GM18909 (cell line): ENCODE measurements around the gene TCN2.

Source experiments
- ATAC-seq: cut with Tn5 transposase; IDR thresholded peaks from one replicate; pipeline ENCODE4 v1.9.1; 2021; ENCODE audit warnings: mild to moderate bottlenecking; ENCODE audit not compliant: unreplicated experiment, poor library complexity

TCN2 gene

DNA sequence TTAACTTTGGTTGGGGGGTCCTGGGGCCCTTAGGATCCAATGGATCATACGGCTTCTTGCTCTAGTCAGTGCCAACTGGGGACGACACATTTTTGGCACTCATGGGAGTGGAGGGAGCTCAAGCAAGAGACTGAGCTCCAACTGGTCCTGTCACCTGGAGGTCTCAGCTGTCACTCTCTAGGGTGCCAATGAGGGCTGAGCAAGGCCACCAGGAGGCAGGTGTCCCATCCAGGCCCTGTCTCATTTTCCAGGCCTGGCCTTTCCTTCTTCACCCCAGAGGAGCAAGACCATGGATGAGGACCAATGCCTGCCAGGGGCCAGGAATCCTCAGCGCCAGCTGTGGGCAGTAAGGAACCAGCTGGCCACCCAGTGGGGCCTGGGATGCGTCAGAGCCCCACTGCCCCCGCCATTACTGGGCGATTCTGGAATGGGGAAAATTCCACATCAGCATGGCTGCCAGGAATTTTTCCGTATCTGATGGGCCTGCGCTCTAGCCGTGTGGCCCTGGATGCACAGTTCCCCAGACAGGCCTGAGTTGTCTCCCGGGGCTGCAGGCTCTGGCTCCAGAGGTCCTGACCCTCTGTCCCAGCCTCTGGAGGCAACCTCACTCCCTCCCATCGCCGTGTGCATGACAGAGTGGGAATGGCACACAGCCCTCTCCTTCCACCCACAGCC lies 31.8 kb upstream of the TCN2 start:
- no peak for ATAC-seq

DNA sequence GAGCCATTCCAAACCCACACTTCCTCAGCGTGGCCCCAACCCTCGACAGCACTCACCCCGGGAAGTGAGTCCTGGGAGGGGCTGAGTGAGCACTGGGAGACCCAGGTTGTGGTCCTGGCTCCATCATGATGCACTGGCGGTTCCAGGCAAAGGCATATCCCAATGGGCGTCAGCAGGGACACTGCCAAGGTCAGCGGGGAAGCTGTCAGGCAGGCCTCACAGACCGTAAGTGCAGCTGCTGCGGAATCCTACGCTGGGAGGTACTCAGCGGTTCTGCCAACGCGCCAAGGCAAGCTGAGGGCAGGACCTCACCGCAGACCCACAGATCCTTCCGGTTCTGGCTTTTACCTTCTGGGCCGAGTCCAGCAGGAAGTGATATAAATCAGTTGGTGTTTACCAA lies 31.1 kb upstream of the TCN2 start:
- ATAC-seq = no peak

DNA sequence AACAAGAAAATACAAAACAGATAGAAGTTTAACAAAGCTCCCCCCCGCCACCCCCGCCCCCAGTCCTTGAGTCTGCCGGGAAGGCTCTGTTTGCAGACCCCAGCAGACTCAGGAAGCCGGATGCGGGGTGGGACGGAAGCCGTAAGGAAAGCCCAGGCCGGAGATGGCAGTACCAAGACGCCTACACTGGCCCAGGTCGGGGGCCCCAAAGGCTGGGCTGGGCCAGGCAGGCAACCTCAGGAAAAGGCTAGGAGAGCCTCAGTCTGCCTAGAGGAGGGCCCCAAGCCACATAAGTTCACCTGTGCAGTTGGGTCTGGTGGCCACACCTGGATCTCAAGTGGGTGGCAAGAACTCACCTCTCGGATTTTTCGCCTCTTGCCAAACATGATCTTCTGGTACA lies 28.5 kb upstream of the TCN2 start:
- ATAC-seq = no peak

DNA sequence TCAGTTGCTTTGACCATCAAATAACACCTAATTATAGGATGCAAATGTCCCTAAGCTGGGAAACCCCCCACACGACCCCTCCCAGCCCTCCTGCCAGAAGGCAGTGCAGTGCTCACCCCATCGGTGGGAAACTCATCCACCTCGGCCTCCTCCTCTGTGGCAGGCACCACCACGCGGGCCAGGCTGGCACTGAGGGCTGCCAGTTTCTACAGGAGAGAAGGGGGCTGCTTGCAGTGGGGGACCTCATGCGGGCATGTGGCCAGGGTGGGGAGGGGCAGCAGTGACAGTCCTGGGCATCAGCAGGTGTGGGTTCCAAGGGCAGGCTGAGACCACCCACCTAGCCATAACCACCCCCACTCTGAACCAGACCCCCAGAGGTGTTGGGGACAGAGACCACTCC lies 26.1 kb upstream of the TCN2 start:
- ATAC-seq = no peak

DNA sequence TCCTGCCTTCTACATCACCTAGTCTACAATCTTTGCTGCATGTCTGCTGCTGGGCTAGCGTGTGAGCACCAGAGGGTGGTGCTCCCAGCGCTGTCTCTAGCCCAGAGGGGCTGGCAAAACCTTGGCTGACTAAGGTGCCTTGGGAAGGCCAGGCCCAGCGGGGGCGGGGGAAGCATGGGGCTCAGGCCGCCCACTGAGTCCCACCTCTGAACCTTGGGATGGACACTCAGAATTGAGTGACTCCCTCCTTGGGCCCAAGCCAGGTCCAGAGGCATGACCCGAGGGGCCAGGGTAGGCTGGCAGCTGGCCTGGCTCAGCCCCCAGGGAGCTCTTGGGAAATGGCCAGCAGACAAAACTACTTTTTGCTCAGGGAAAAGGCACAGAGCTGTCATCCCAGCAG lies 24.9 kb upstream of the TCN2 start:
- ATAC-seq = no peak

DNA sequence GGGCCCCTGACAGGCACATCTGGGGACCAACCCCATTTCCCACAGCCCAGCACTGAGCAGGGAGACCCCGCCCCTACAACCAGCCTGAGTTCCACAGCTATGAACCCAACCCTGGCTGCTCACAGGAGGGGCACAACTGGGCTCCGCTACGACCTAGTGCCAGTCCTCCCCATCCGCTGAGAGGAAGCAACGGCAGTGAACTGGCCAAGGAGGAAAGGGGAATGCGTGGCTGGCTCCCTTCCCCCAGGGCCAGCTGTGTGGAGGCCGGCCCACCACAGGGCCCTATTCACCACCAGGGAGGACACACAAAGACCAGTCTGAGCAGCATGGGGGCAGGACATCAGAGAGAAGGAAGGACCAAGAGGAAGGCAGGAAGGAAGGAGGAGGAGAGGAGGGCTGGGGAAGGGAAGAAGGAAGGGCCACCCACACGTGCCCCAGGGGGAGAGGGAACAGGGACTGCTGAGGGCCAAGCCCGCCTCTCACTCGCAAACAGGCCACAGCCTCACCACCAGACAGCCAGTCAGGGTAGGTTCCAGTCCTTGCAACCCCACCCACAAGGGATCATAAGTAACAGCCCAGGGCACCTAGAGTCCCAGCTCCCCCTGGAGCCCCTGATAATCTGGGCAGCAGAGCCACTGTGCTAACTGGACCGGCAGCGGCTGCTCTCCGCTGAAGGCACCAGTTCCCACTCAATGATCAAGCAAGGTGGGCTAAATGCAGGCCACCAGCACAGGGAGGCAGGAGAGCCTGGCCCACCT lies 24.0 kb upstream of the TCN2 start:
- no peak for ATAC-seq

DNA sequence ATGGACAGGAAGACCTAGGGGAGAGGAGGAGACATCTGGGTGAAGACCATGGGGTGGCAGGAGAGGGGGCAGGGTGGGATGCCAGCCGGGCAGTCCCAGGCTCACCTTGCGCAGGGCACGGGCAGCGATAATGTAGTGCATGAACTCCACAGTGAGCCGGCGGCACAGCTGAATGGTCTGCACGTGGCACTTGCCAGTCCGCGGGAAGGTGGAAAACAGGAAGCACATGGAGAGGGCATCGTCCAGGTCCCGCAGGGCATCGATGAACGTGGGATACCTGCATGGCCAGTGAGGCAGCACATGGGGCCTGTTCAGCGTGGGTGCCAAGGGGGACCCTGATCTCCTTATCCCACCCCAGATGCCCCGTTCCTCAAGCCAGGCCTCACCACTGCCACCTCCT lies 22.5 kb upstream of the TCN2 start:
- no peak for ATAC-seq

DNA sequence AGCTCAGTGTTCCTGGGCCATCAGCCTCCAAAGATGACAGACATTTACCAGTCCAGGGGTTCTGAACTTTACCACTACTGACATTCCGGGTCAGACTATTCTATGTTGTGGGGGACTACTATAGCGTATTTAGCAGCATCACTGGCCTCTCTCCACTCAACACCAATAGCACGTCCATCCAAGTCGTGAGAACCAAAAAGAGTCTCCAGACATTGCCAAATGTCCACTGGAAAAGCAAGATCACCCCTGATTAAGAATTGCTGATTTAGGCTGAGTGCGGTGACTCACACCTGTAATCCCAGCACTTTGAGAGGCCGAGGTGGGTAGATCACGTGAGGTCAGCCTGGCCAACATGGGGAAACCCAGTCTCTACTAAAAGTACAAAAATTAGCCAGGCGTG lies 20.6 kb upstream of the TCN2 start:
- no peak for ATAC-seq

DNA sequence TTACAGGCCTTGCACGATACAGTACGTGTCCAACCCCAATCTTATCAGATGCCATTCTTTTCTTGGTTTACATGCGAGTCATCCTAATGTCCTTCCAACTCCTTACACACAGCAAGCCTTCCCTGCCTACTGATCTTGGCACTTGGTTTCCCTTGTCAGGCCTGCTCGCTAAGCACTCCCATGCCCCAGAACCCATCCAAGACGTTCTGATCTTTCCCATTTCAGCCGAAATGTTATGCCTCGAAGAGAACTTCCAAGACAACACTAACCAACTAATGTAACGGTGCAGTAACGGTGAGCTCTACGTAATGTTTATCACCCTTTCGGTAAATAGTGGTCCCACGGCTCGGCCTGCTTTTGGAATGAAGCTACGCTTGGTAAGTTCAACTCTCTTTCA lies 15.8 kb upstream of the TCN2 start:
- ATAC-seq = no peak

DNA sequence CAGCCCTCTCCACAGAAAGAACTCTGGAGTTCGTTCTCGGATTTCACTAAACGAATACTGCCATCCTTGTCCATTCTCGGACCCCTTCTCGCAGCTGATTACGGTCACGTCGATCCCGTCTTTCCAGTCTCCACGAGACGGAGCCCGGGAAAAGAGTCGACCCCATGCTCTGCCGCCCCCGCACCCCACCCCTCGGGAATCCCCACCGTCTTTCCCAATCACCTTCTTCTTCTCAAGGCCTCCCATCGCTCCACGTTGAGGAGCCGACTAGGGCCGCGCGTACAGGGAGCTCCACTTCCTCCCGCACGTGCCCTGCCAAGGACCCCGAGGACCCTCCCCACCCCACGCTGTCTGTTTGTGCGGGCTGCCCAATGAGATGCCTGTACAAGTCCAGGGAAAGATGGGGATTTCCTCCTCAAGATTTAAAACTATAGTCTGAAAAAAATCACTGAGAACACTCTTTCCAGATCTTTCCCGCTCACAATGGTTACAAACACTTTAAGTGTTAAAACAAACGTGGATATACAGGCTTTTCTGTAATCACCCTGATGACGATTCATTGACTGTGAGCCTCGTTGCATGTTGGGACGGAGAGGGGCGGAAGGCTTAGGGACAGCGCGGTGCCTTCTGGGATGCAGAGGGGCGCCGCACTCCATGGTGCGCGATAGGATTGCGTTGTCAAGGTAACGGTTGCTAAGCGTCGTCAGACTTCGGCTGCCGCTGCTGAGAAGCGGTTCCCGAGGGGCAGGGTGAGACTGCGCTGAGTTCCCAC lies 15.2 kb upstream of the TCN2 start, which contains the start of gene PES1:
Gene PES1, minus strand, starts transcription at position 323 of the 772 bp plus-strand sequence. Its CDS starts 77 bp downstream, at position 246.
- ATAC-seq = peak; percentile 95

DNA sequence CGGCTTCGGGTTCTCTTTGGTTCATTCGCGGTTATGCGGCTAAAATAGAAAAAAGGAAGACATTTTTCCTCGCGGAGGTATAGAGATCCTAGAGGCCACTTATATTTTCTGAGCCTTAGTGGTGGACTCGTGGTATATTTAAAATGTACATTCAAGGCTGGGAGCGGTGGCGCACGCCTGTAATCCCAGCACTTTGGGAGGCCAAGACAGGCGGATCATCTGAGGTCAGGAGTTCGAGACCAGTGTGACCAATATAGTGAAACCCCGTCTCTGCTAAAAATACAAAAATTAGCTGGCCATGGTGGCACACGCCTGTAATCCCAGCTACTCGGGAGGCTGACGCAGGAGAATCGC lies 14.6 kb upstream of the TCN2 start:
- ATAC-seq = peak; percentile 6

DNA sequence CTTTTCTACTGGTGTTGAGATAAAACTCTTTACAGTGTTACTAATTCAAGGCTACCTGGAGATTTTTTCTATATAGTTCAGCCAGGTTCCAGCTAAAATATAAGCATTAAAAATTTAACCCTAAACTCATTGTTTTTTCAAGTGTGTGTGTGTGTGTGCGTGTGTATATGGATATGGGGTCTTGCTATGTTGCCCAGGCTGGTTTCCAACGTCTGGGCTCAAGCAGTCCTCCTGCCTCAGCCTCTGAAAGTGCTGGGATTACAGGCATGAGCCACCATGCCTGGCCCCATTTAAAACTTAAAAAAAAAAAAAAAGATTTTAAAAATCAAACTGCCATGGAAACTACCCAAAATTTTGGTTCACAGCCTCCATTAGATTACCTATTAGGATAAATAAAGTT lies 10.8 kb upstream of the TCN2 start:
- ATAC-seq = no peak

DNA sequence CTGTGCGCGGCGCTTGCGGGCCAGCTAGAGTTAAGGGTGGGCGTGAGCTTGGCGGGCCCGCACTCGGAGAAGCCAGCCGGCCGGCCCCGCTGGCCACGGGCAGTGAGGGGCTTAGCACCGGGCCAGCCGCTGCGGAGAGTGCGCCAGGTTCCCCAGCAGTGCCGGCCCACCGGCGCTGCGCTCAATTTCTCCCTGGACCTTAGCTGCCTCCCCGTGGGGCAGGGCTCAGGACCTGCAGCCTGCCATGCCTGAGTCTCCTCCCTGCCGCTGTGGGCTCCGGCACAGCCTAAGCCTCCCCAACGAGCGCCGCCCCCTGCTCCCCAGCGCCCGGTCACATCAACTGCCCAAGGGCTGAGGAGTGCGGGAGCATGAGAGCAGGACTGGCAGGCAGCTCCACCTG lies 10.1 kb upstream of the TCN2 start:
- no peak for ATAC-seq

DNA sequence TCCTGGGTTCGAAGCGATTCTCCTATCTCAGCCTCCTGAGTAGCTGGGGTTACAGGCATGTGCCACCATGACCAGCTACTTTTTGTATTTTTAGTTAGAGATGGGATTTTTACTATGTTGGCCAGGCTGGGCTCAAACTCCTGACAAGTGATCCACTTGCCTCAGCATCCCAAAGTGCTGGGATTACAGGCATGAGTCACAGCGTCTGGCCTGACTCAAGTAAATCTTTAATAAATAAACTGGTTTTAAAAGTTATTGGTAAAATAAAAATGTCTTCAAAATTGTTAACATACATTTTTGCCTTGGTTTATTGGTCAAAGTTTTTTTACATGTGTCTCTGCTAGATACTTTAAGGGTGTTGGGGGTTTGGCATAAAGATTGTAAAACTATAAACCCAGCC lies 8.0 kb upstream of the TCN2 start:
- ATAC-seq = no peak

DNA sequence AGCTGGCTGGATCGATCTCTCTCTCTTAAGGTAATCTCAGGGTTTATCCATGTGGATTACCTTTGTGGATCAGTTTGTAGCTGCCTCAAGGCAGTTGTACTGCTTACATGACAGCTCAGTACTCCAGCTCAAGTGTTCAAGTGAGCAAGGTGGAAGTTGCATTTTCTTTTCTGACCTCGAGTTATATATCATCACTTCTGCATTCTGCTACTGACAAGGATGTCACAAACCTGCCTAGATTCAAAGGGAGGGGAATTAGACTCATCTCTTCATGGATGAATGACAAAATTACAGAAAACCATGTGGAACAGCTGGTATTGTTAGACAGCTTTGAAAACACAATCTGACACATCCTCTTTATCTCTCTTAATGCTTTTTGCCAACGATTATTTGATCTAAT lies 6.1 kb upstream of the TCN2 start:
- no peak for ATAC-seq

DNA sequence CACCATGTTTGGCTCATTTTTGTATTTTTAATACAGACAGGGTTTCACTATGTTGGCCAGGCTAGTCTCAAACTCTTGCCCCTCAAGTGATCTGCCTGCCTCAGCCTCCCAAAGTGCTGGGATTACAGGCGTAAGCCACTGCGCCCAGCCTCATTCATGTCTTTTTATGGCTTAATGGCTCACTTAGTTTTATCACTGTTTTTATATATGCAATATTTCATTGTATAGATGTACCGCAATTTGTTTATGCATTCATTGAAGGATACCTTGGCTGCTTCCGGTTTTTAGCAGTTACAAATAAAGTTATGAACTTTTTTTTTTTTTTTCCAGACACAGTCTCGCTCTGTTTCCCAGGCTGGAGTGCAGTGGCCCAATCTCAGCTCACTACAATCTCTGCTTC lies 5.5 kb upstream of the TCN2 start:
- no peak for ATAC-seq

DNA sequence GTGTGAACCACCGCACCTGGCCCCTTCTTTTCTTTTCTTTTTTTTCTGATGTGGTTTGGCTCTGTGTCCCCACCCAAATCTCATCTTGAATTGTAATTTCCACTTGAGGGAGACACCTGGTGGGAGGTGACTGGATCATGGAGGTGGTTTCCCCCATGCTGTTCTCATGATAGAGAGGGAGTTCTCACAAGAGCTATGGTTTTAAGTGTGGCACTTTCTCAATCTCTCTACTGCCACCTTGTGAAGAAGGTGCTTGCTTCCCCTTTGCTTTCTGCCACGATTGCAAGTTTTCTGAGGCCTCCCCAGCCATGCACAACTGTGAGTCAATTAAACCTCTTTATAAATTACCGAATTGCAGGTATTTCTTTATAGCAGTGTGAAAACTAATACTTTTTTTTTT lies 4.9 kb upstream of the TCN2 start:
- no peak for ATAC-seq

DNA sequence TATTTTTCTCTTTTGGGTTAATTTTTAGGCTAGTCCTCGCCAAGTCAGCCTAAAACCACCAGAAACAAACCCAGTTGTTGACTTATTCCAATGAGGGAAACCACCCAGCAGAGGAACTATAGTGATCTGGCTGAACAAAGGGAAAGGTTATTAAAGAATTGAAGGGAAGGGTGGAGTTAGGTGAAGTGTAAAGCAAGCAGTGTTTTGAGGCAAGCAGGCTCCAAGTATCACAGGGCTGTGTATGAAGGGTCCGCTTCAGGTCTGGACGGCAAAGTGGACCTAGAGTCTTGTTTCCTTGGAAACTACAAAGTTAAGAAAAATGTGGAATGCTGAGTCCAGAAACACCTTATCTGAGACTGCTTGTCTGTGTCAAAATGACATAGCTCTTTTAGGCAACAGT lies 3.2 kb upstream of the TCN2 start:
- ATAC-seq = no peak

DNA sequence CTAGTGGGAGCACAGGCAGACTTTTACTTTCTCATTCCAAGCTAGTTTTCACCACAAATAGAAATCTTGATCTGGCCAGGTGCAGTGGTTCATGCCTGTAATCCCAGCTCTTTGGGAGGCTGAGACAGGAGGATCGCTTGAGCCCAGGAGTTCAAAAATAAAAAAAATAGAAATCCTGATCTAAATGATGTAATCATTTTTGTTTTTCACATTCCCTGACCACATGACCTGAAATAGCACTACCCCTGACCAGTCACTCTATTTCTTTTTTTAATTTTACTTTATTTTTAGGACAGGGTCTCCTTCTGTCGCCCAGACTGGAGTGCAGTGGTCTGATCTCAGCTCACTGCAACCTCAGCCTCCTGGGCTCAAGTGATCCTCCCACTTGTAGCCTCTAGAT lies 2.3 kb upstream of the TCN2 start:
- ATAC-seq = no peak

DNA sequence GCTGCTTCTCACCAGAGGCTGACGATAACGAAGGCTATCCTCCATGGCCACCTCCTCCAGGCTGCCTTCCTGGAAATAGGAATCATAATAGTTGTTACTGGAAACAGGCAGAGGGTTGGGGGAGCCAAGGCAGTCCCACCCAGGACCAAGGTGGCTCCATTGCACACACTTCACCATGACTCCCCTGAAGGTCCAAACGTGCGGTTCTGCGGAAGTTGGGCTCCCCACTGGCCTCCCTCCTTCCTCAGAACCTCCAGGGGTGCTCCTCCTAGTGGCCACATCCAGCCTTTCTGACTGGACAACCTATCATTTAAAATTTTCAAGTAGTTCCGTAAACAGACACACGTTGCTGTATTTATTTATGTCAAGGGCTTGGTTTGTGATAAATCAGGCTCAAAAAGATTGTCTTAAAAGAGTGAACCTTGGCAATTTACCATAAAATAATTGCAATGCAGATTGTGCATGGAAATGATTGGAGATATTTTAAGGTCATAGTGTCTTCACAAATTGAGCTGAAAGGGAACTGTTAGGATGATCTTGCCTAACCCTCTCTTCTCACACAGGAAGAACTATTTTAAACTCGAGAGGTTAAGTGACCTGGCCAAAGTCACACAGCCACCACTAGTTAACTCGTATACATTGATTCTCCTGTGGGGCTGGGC lies 1.4 kb upstream of the TCN2 start:
- ATAC-seq = no peak
